ENCODE results near the gene CCND3. TPM values are rescaled to one million over a fixed set of nuclear protein-coding genes. Genes with fewer than 3 reads are reported as not detected.
"Not testable (repeated sequence)": the region's sequence is repeated elsewhere in the genome, so short reads cannot be mapped to it uniquely, and the experiment has no call there.

Gene CCND3
- total and polyA plus RNA-seq, 2 donors from 2014 or later = 42.1 to 139 TPM

- Histone ChIP-seq H3K27me3 (ENCODE audit: control insufficient read depth, insufficient read depth, low read length) (no peaks in the 10 kb centered on the region), H3K4me3 (ENCODE audit: low read length in 3 of 3) (no peak overlapping the region), H3K9ac (ENCODE audit: low read length in 3 of 3) (no peak overlapping the region), H3K36me3 (ENCODE audit: control insufficient read depth in 2 of 3, insufficient read depth in 3 of 3, low read length in 3 of 3) (no peaks in the 10 kb centered on the region), H3K27ac (ENCODE audit: low read depth in 2 of 2, low read length in 2 of 2) (no peak overlapping the region), H3K4me1 (ENCODE audit: control insufficient read depth in 2 of 3, insufficient read depth in 2 of 3, low read depth in 1 of 3, low read length in 3 of 3) (no peaks in the 10 kb centered on the region), H3K9me3 (ENCODE audit: control insufficient read depth in 2 of 3, insufficient read depth in 1 of 3, low read length in 3 of 3) (no peaks in the 10 kb centered on the region)
- TF ChIP-seq CTCF (IDR thresholded peaks at IDR 0.05; ENCODE audit: borderline replicate concordance, extremely low read depth, insufficient read depth) = no peak
- DNase-seq (no peak), FAIRE-seq (no peak)
- intact Hi-C loops (cut with DNase I) = no loop called here
Measured at GRCh38 chr6:41954668-41955067, 13.1 kb upstream of the CCND3 start.

- intact Hi-C loops (cut with DNase I) = no loop called here
- H3K9me3 ChIP-seq (ENCODE audit: control insufficient read depth in 2 of 3, insufficient read depth in 1 of 3, low read length in 3 of 3) = no peaks in the 10 kb centered on the region
- H3K4me1 ChIP-seq (ENCODE audit: control insufficient read depth in 2 of 3, insufficient read depth in 2 of 3, low read depth in 1 of 3, low read length in 3 of 3) = no peaks in the 10 kb centered on the region
- DNase-seq (no peak), FAIRE-seq (no peak)
- no peak for TF ChIP-seq CTCF (IDR thresholded peaks at IDR 0.05; ENCODE audit: borderline replicate concordance, extremely low read depth, insufficient read depth)
- no peak overlapping the region for H3K9ac ChIP-seq (ENCODE audit: low read length in 3 of 3)
- no peaks in the 10 kb centered on the region for H3K36me3 ChIP-seq (ENCODE audit: control insufficient read depth in 2 of 3, insufficient read depth in 3 of 3, low read length in 3 of 3)
- no peaks in the 10 kb centered on the region for H3K27me3 ChIP-seq (ENCODE audit: control insufficient read depth, insufficient read depth, low read length)
- no peak overlapping the region for H3K4me3 ChIP-seq (ENCODE audit: low read length in 3 of 3)
- H3K27ac ChIP-seq (ENCODE audit: low read depth in 2 of 2, low read length in 2 of 2) = no peak overlapping the region
Measured at GRCh38 chr6:41947581-41948220, 6.1 kb upstream of the CCND3 start.

- Histone ChIP-seq H3K9me3 (ENCODE audit: control insufficient read depth in 2 of 3, insufficient read depth in 1 of 3, low read length in 3 of 3) (no peaks in the 10 kb centered on the region), H3K36me3 (ENCODE audit: control insufficient read depth in 2 of 3, insufficient read depth in 3 of 3, low read length in 3 of 3) (no peaks in the 10 kb centered on the region), H3K9ac (ENCODE audit: low read length in 3 of 3) (no peak overlapping the region), H3K27me3 (ENCODE audit: control insufficient read depth, insufficient read depth, low read length) (no peaks in the 10 kb centered on the region), H3K4me1 (ENCODE audit: control insufficient read depth in 2 of 3, insufficient read depth in 2 of 3, low read depth in 1 of 3, low read length in 3 of 3) (peaks cover 8 to 22% (median 9%) of the 10 kb centered on the region in 3 donors), H3K27ac (ENCODE audit: low read depth in 2 of 2, low read length in 2 of 2) (no peak overlapping the region), H3K4me3 (ENCODE audit: low read length in 3 of 3) (no peak overlapping the region)
- intact Hi-C loops (cut with DNase I) = no loop called here
- TF ChIP-seq CTCF (IDR thresholded peaks at IDR 0.05; ENCODE audit: borderline replicate concordance, extremely low read depth, insufficient read depth) = no peak
- FAIRE-seq (no peak), DNase-seq (no peak)
Measured at GRCh38 chr6:41943456-41943855, 1.8 kb upstream of the CCND3 start.

GRCh38 chr6:41942882-41943281 lies 1.3 kb upstream of the CCND3 start:
- H3K9ac ChIP-seq (ENCODE audit: low read length in 3 of 3); H3K4me3 ChIP-seq (ENCODE audit: low read length in 3 of 3); DNase-seq; intact Hi-C loops (cut with DNase I); H3K36me3 ChIP-seq (ENCODE audit: control insufficient read depth in 2 of 3, insufficient read depth in 3 of 3, low read length in 3 of 3); FAIRE-seq; H3K27ac ChIP-seq (ENCODE audit: low read depth in 2 of 2, low read length in 2 of 2); H3K9me3 ChIP-seq (ENCODE audit: control insufficient read depth in 2 of 3, insufficient read depth in 1 of 3, low read length in 3 of 3); H3K27me3 ChIP-seq (ENCODE audit: control insufficient read depth, insufficient read depth, low read length): not testable (repeated sequence)
- peaks cover 8 to 24% (median 9%) of the 10 kb centered on the region in 3 donors for H3K4me1 ChIP-seq (ENCODE audit: control insufficient read depth in 2 of 3, insufficient read depth in 2 of 3, low read depth in 1 of 3, low read length in 3 of 3)
